ENCODE measurements around the gene OBSCN. TPM values are rescaled to one million over a fixed set of nuclear protein-coding genes. Genes with fewer than 3 reads are reported as not detected.
"Not testable (repeated sequence)": the region's sequence is repeated elsewhere in the genome, so short reads cannot be mapped to it uniquely, and the experiment has no call there.

The OBSCN gene
- total RNA-seq, 1 donor from 2014 or later, result 22.1 TPM

- Mint-ChIP-seq H3K4me1 (ENCODE audit: low read depth) (peaks cover 5% of the 10 kb centered on the region), H3K27me3 (ENCODE audit: low read depth) (no peaks in the 10 kb centered on the region), H3K9me3 (peaks cover 6% of the 10 kb centered on the region), H3K27ac (no peak overlapping the region), H3K4me3 (ENCODE audit: low read depth) (no peak overlapping the region), H3K36me3 (ENCODE audit: low read depth) (no peaks in the 10 kb centered on the region)
- intact Hi-C loops (cut with micrococcal nuclease), result no loop called here
- no peak for DNase-seq (ENCODE audit: low spot score)
These were observed 22.2 kb upstream of the OBSCN start for GRCh38 chr1:228185641-228185965.

DNA sequence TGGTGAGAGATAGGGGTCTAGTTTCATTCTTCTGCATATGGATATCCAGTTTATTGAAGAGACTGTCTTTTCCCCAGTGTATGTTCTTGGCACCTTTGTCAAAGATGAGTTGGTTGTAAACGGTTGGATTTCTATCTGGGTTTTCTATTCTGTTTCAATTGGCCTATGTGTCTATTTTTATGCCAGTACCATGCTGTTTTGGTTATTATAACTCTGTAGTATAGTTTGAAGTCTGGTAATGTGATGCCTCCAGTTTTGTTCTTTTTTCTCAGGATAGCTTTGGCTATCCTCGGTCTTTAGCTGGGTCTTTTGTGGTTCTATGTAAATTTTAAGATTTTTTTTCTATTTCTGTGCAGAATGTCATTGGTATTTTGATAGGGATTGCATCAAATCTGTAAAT is 19.6 kb upstream of the OBSCN start:
- DNase-seq (ENCODE audit: low spot score); H3K27ac Mint-ChIP-seq; intact Hi-C loops (cut with micrococcal nuclease); H3K4me3 Mint-ChIP-seq (ENCODE audit: low read depth); H3K9me3 Mint-ChIP-seq; H3K4me1 Mint-ChIP-seq (ENCODE audit: low read depth); H3K36me3 Mint-ChIP-seq (ENCODE audit: low read depth); H3K27me3 Mint-ChIP-seq (ENCODE audit: low read depth): not testable (repeated sequence)

GRCh38 chr1:228190182-228190581 is 17.7 kb upstream of the OBSCN start:
- H3K36me3 Mint-ChIP-seq (ENCODE audit: low read depth), result no peaks in the 10 kb centered on the region
- no peaks in the 10 kb centered on the region for H3K27me3 Mint-ChIP-seq (ENCODE audit: low read depth)
- H3K4me1 Mint-ChIP-seq (ENCODE audit: low read depth), result peaks cover 4% of the 10 kb centered on the region
- no peak overlapping the region for H3K27ac Mint-ChIP-seq
- H3K9me3 Mint-ChIP-seq, result peaks cover 6% of the 10 kb centered on the region
- H3K4me3 Mint-ChIP-seq (ENCODE audit: low read depth), result no peak overlapping the region
- no peak for DNase-seq (ENCODE audit: low spot score)
- intact Hi-C loops (cut with micrococcal nuclease), result no loop called here

DNA sequence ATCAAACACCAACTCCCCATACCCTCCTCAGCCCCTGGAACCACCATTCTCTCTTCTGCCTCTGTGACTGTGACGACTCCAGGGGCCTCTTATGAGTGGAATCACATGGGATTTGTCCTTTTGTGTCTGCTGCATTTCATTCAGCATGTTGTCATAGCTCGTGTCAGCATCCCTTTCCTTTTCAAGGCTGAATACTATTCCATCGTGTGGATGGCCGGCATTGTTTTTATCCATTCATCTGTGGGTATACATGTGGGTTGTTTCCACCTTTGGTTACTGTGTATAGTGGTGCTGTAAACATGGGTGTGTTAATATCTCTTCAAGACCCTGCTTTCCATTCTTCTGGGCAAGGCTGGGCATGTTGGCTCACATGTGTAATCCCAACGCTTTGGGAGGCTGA is 17.1 kb upstream of the OBSCN start:
- peaks cover 6% of the 10 kb centered on the region for H3K9me3 Mint-ChIP-seq
- no peaks in the 10 kb centered on the region for H3K27me3 Mint-ChIP-seq (ENCODE audit: low read depth)
- intact Hi-C loops (cut with micrococcal nuclease), result no loop called here
- DNase-seq (ENCODE audit: low spot score), result no peak
- no peak overlapping the region for H3K4me3 Mint-ChIP-seq (ENCODE audit: low read depth)
- no peak overlapping the region for H3K27ac Mint-ChIP-seq
- no peaks in the 10 kb centered on the region for H3K36me3 Mint-ChIP-seq (ENCODE audit: low read depth)
- peaks cover 1% of the 10 kb centered on the region for H3K4me1 Mint-ChIP-seq (ENCODE audit: low read depth)

- Mint-ChIP-seq H3K27ac (no peak overlapping the region), H3K36me3 (ENCODE audit: low read depth) (peaks cover 6% of the 10 kb centered on the region), H3K4me1 (ENCODE audit: low read depth) (no peaks in the 10 kb centered on the region), H3K27me3 (ENCODE audit: low read depth) (no peaks in the 10 kb centered on the region), H3K9me3 (peaks cover 14% of the 10 kb centered on the region), H3K4me3 (ENCODE audit: low read depth) (no peak overlapping the region)
- DNase-seq (ENCODE audit: low spot score), result no peak
- intact Hi-C loops (cut with micrococcal nuclease), result no loop called here
These were observed 13.4 kb upstream of the OBSCN start for GRCh38 chr1:228194436-228194835.

- H3K36me3 Mint-ChIP-seq (ENCODE audit: low read depth), result peaks cover 8% of the 10 kb centered on the region
- intact Hi-C loops (cut with micrococcal nuclease), result no loop called here
- H3K9me3 Mint-ChIP-seq, result peaks cover 17% of the 10 kb centered on the region
- H3K4me1 Mint-ChIP-seq (ENCODE audit: low read depth), result no peaks in the 10 kb centered on the region
- DNase-seq (ENCODE audit: low spot score), result no peak
- H3K27me3 Mint-ChIP-seq (ENCODE audit: low read depth), result no peaks in the 10 kb centered on the region
- H3K4me3 Mint-ChIP-seq (ENCODE audit: low read depth), result no peak overlapping the region
- H3K27ac Mint-ChIP-seq, result no peak overlapping the region
These were observed 12.7 kb upstream of the OBSCN start for GRCh38 chr1:228194921-228195812.

- DNase-seq (ENCODE audit: low spot score), result no peak
- Mint-ChIP-seq H3K27ac (no peak overlapping the region), H3K4me1 (ENCODE audit: low read depth) (no peaks in the 10 kb centered on the region), H3K4me3 (ENCODE audit: low read depth) (no peak overlapping the region), H3K27me3 (ENCODE audit: low read depth) (no peaks in the 10 kb centered on the region), H3K9me3 (peaks cover 20% of the 10 kb centered on the region), H3K36me3 (ENCODE audit: low read depth) (peaks cover 8% of the 10 kb centered on the region)
- intact Hi-C loops (cut with micrococcal nuclease), result no loop called here
These were observed 10.2 kb upstream of the OBSCN start for GRCh38 chr1:228197555-228198147.

DNA sequence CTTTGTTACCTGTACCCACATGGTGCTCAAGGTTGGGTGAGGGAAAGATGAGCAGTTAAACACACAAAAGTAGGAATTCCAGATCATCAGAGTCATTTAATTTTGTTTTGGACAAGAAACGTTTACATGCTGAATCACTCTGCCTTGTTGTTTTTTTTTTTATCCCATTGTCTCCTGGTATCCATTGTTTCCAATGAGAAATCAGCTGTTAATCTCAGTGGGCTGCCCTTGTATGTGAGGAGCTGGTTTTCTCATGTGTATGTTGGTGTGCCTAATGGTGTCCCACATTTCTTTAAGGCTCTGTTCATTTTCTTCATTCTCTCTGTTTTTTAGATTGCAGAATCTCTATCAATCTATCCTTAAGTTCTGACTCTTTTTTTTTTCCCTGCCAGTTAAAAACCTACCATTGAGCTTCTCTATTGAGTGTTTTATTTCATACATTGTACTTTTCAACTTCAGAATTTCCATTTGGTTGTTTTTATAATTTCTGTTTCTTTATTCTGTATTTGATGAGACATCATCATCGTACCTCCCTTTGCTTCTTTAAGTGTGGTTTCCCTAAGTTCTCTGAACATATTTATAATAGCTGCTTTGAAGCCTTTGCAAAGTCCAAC is 8.8 kb upstream of the OBSCN start:
- H3K9me3 Mint-ChIP-seq, result peaks cover 20% of the 10 kb centered on the region
- peaks cover 8% of the 10 kb centered on the region for H3K36me3 Mint-ChIP-seq (ENCODE audit: low read depth)
- no peaks in the 10 kb centered on the region for H3K27me3 Mint-ChIP-seq (ENCODE audit: low read depth)
- intact Hi-C loops (cut with micrococcal nuclease), result no loop called here
- H3K4me3 Mint-ChIP-seq (ENCODE audit: low read depth), result no peak overlapping the region
- H3K27ac Mint-ChIP-seq, result no peak overlapping the region
- DNase-seq (ENCODE audit: low spot score), result no peak
- H3K4me1 Mint-ChIP-seq (ENCODE audit: low read depth), result no peaks in the 10 kb centered on the region

DNA sequence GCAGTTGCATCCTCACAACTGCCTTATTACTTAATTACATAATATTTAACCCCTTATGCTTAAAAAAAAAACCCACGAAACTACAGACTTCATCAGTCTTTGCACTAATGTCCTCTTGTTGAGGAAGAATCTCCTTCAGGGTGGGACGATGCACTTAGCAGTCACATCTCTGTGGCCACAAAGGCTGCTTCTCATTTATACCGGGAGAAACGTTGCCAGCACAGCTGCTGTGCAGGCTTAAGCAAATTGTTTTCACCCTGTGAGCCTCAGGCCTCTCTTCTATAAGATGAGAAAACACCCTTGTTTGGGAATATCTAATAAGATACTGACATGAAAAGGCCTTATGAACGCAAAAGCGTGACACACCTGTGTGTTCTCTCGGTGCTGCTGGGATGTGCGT is 2.9 kb upstream of the OBSCN start:
- peaks cover 3% of the 10 kb centered on the region for H3K9me3 Mint-ChIP-seq
- intact Hi-C loops (cut with micrococcal nuclease), result no loop called here
- no peaks in the 10 kb centered on the region for H3K4me1 Mint-ChIP-seq (ENCODE audit: low read depth)
- H3K36me3 Mint-ChIP-seq (ENCODE audit: low read depth), result no peaks in the 10 kb centered on the region
- no peak for DNase-seq (ENCODE audit: low spot score)
- no peak overlapping the region for H3K4me3 Mint-ChIP-seq (ENCODE audit: low read depth)
- H3K27me3 Mint-ChIP-seq (ENCODE audit: low read depth), result peaks cover 4% of the 10 kb centered on the region
- H3K27ac Mint-ChIP-seq, result no peak overlapping the region

DNA sequence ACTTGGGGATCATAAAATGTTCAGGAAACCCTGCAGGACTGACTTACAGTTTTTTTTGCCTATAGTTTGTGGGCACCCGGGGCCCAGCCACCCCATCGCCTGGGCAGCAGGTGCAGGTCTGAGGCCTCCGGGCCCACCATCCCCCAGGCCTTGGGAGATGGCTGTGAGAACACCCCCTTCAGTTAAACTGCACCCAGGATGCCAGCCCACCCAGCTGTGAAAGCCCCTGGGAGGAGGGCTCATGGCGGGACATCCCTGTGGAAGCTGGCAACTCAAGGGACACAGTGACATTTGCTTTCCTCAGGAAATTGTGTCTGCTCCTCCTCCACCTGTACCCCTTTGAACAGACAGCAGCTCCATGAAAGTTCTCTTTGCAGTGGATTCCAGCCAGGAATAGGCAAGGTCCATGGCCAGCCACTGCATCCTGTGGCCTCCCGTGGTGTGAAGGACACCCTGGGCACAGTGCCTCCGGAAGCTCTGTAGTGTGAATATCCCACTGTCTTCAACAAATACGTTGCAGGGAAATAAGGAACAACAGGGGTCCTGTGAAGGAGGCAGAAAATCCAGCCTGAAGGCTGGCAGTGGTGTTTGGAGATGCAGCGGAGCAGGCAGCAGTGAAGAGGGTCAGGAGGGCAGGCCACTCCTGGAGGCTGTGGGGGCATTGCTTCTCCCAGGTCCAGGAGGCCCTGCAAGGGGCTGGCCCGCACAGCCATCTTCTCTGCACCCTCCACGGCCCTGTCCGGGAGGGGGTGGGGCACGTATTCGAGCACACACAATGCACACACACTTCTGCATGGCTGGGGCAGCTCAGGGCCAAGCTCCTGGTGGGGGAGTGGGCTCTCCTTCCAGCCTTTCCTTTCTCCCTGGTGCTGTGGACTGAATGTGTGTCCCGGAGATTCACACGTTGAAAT is 2.1 kb upstream of the OBSCN start:
- no peak for DNase-seq (ENCODE audit: low spot score)
- H3K27me3 Mint-ChIP-seq (ENCODE audit: low read depth), result peaks cover 4% of the 10 kb centered on the region
- intact Hi-C loops (cut with micrococcal nuclease), result no loop called here
- H3K27ac Mint-ChIP-seq, result no peak overlapping the region
- H3K9me3 Mint-ChIP-seq, result peaks cover 3% of the 10 kb centered on the region
- no peaks in the 10 kb centered on the region for H3K36me3 Mint-ChIP-seq (ENCODE audit: low read depth)
- no peak overlapping the region for H3K4me3 Mint-ChIP-seq (ENCODE audit: low read depth)
- H3K4me1 Mint-ChIP-seq (ENCODE audit: low read depth), result no peaks in the 10 kb centered on the region

DNA sequence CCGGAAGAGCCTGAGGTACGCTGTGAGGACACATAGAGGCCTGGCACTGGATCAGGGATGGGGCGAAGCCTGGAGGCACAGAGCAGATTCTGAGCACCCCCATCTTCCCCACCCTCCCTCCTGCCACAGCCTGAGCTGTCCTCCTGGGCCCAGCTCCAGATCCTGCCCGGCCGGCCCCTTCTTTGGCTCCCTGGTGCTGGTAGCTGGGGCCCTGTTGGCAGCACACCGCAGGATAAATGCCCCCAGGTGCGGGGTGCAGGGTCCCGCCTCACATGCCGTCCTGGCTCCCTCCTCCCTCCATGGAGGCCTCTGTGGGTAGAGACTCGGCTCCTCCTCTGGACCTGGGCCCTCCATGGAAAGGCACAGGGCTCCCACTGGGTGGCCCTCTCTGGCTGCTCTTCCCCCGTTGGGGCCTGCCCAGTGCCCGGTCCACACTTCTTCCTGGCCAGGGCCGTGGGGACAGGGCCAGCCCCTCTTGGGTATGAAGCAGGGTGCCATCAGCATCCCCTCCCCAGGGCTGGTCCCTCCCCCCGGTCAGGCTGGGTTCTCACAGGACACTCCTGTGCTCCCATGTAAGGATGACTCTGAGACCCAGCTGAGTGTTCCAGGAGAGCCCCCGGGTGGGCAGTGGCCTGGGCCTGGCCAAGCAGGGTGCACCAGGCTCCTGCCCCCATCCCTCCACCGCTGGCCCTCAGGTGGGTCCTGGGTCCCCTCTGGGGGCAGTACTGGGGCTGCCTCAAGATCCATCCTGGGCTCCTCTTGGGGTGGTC is 1.1 kb upstream of the OBSCN start:
- intact Hi-C loops (cut with micrococcal nuclease), result no loop called here
- no peak for DNase-seq (ENCODE audit: low spot score)
- H3K27ac Mint-ChIP-seq, result no peak overlapping the region
- peaks cover 4% of the 10 kb centered on the region for H3K27me3 Mint-ChIP-seq (ENCODE audit: low read depth)
- H3K9me3 Mint-ChIP-seq, result no peaks in the 10 kb centered on the region
- no peaks in the 10 kb centered on the region for H3K36me3 Mint-ChIP-seq (ENCODE audit: low read depth)
- no peak overlapping the region for H3K4me3 Mint-ChIP-seq (ENCODE audit: low read depth)
- H3K4me1 Mint-ChIP-seq (ENCODE audit: low read depth), result no peaks in the 10 kb centered on the region

GRCh38 chr1:228207381-228207810 is 448 bp upstream of the OBSCN start:
- Mint-ChIP-seq H3K4me3 (ENCODE audit: low read depth) (no peak overlapping the region), H3K27me3 (ENCODE audit: low read depth) (peaks cover 4% of the 10 kb centered on the region), H3K4me1 (ENCODE audit: low read depth) (no peaks in the 10 kb centered on the region), H3K9me3 (no peaks in the 10 kb centered on the region), H3K36me3 (ENCODE audit: low read depth) (no peaks in the 10 kb centered on the region), H3K27ac (no peak overlapping the region)
- intact Hi-C loops (cut with micrococcal nuclease), result no loop called here
- no peak for DNase-seq (ENCODE audit: low spot score)

Data from activated T-helper 2 cell treated with anti-CD3 and anti-CD28 coated beads, Interferon-gamma antibody, Interleukin-2, Interleukin-4, amounts not matched to agents 10 μg/mL and 5 μg/mL and 100 μg/mL, durations not matched to agents 14 hours and 24 hours and 36 hours (primary cell).